Stimulated activated CD8-positive, alpha-beta memory T cell treated with anti-CD3 and anti-CD28 coated beads, Interleukin-2, amount 100 ng/mL, for 48 hours (primary cell): ENCODE results near the gene CCM2.

Experiments
- DNase-seq, 2 donors: peaks; one replicate each; pipeline ENCODE4 v3.0.0-alpha.2; 2020; ENCODE audit warnings: low read depth in 2 of 2

CCM2 gene

DNA sequence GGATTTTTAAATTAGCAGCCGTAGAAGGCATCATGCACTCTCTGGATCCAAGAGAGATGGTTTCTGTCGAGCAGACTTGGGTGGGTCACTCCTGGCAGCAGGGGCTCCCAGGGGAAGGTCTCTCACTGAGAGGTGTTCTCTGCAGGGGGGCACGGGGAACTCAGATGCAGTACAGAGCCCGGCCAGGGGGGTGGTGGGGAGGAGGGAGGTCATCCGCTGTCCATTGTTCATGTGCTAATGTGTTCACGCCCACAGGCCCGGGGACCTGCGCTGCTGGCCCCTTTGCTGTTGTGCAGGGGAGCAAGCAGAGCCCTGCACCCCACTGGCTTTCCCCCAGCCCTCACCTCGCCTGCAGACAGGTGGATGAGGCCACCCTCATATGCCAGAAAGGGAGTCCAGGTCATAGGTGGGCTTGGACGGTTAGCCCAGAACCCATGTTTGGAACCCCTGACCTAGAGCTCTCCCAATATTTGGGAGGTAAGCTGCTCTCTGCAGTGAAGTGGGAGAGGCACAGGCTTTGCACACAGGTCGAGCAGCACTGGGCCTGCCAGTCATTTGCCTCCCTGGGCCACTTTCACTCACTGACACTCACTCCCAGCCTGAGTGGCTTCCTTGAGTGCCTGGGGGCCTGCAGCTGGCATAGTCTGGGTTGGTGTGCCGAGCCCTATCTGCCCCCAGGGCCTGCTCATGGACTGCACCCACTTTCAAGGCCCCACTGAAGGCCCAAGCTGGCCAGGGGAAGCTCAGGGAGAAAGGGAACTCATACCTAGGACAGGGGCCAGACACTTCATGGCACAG, 124.1 kb downstream of the CCM2 start:
- DNase-seq: no peak

DNA sequence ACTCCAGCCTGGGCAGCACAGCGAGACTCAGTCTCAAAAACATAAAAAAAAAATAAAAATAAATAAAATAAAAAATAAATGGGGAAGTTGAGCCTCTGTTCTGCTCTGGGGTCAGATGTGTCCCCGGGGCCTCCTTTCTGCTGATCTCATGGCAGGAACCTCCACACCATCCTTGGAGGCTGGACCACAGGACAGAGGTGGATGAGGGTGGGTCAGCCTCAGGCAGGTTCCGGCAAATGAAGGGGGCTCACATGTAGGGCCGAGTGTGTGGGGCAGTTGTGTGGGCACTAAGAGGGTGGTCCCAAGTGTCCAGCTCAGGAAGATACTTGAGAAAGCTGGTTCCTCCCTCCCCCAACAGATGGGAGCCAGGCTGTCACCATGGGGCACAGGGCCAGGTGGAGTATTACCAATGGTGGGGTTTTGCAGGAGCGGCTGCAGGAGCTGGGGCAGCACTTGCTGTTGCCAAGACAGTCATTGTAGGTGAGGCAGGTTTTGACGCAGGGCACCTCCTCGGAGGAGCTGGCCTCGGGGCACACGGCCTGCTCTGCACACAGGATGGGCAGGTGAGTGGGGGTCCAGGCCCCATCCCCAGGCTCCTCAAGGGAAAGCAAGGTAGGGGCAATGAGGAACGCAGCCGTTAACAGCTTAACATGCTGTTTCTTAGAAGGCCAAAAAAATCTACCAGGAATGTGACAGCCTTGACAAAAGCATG, 125.3 kb downstream of the CCM2 start:
- no peak for DNase-seq
